ENCODE measurements around the gene GRIN2A. TPM values are rescaled to one million over a fixed set of nuclear protein-coding genes. Genes with fewer than 3 reads are reported as not detected.

The GRIN2A gene
- polyA plus RNA-seq, 4 donors = 0.13 to 0.27 (median 0.19) TPM; not detected in 1

DNA sequence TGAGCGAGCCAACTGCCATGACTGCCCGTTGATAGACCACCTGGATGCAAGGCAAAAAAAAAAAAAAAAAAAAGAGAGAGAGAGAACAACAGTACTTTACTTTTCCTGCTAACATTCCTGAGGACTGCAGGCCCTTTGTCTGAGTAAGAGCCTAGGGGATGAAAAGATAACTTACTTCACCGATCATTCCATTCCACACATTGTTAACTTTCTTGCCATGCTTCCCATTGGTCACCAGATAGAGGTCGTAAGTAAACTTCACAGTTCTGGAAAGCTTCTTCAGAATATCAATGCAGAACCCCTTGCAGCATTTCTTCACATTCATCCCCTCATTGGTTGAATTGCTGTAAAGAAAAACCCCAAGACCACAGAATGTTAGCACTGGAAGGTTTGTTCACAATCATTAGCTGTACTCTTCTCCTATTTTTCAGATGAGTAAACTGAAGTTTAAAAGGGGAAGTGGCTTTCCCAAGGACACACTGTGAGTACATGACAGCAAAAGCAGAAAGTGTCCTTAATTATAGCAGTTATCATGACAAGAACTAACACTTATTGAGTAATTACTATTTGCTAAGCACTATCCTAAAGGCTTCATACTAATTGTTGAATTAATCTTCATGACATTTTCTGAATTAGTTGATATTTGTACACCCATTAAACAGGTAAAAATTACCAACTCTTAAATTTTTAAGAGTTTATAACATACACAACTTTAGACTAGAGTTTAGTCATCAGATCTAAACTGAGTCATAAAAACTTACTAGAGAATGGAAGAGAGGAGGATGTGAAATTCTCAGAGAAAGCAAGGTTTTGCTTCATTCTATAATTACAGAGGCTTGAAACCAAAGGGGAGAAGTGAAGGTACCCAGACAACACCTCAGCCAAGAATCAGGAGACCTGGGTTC lies 341.2 kb downstream of the GRIN2A start:
- DNase-seq (no peak), FAIRE-seq (no peak)
- Histone ChIP-seq H3K9me3 (ENCODE audit: control insufficient read depth in 2 of 2, insufficient read depth in 1 of 2, low read depth in 1 of 2, low read length in 1 of 2) (no peaks in the 10 kb centered on the region), H3K27me3 (ENCODE audit: control insufficient read depth in 3 of 3, insufficient read depth in 3 of 3, low read length in 3 of 3) (no peaks in the 10 kb centered on the region), H3K4me3 (ENCODE audit: low read depth in 1 of 3, low read length in 3 of 3) (no peak overlapping the region), H3K4me1 (ENCODE audit: control insufficient read depth in 3 of 3, insufficient read depth in 2 of 3, low read depth in 1 of 3, low read length in 2 of 3) (no peaks in the 10 kb centered on the region), H3K36me3 (ENCODE audit: control insufficient read depth in 3 of 3, insufficient read depth in 2 of 3, low read depth in 1 of 3, low read length in 3 of 3) (no peaks in the 10 kb centered on the region), H3K27ac (ENCODE audit: low read depth in 1 of 3, low read length in 2 of 3) (no peak overlapping the region)
- WGBS, 3 donors = 65 to 74% (median 74%) methylated on average over 4 of the region's 4 CpGs

DNA sequence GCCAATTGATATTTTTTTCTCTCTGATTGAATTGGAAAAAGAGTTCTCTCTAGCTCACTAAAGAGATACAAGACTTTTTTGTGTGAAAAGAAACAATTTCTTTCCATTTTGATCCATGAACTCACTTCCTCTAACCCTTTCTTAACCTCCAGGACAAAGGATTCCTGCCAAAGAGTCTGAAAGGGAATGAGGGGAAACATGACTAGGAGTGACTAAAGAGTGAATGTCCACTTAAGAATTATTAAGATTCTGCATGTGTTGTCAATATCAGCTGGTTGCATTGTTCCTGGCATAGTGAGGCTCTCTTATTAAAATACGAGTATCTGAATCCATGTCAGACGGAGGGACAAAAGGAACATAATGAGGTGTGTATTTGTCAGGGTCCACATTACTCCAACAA lies 344.7 kb downstream of the GRIN2A start:
- Histone ChIP-seq H3K4me3 (ENCODE audit: low read depth in 1 of 3, low read length in 3 of 3) (no peak overlapping the region), H3K4me1 (ENCODE audit: control insufficient read depth in 3 of 3, insufficient read depth in 2 of 3, low read depth in 1 of 3, low read length in 2 of 3) (no peaks in the 10 kb centered on the region), H3K27ac (ENCODE audit: low read depth in 1 of 3, low read length in 2 of 3) (no peak overlapping the region), H3K36me3 (ENCODE audit: control insufficient read depth in 3 of 3, insufficient read depth in 2 of 3, low read depth in 1 of 3, low read length in 3 of 3) (no peaks in the 10 kb centered on the region), H3K9me3 (ENCODE audit: control insufficient read depth in 2 of 2, insufficient read depth in 1 of 2, low read depth in 1 of 2, low read length in 1 of 2) (no peaks in the 10 kb centered on the region), H3K27me3 (ENCODE audit: control insufficient read depth in 3 of 3, insufficient read depth in 3 of 3, low read length in 3 of 3) (no peaks in the 10 kb centered on the region)
- DNase-seq (no peak), FAIRE-seq (no peak)
- WGBS, 3 donors = 88 to 90% (median 89%) methylated on average over 2 of the region's 2 CpGs

DNA sequence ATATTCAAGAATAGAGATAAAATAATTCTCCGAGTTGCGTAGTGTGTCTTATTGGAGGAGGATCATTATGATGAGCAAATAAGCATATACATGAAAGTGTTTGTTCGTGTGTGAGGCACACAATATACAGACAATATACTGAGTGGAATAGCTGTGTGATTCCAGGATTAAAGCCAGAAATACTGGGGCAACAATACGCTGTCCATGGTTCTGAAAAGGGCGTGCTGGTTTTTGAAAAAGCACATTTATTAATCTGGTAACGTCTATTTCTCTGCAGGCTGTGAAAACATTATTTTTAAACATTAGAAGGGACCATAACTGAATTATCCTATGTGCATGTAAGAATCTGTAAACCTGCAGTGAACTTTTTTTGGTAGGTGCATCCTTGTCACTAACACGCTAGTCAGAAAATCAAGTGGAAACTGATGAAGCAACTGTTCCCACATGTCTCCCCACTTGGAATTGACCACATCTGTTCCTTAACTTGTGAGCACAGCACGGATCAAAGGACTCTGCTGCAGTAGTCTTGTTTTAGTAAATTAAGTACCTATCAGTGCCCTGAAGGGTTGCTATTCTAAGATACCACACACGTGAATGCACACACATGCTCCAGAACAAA lies 346.0 kb downstream of the GRIN2A start:
- no peak overlapping the region for H3K4me3 ChIP-seq (ENCODE audit: low read depth in 1 of 3, low read length in 3 of 3)
- WGBS, 3 donors = 42 to 53% (median 49%) methylated on average over 9 of the region's 9 CpGs
- no peaks in the 10 kb centered on the region for H3K4me1 ChIP-seq (ENCODE audit: control insufficient read depth in 3 of 3, insufficient read depth in 2 of 3, low read depth in 1 of 3, low read length in 2 of 3)
- H3K36me3 ChIP-seq (ENCODE audit: control insufficient read depth in 3 of 3, insufficient read depth in 2 of 3, low read depth in 1 of 3, low read length in 3 of 3) = no peaks in the 10 kb centered on the region
- H3K27me3 ChIP-seq (ENCODE audit: control insufficient read depth in 3 of 3, insufficient read depth in 3 of 3, low read length in 3 of 3) = no peaks in the 10 kb centered on the region
- FAIRE-seq (no peak), DNase-seq (peak; percentile 8 to 36)
- no peaks in the 10 kb centered on the region for H3K9me3 ChIP-seq (ENCODE audit: control insufficient read depth in 2 of 2, insufficient read depth in 1 of 2, low read depth in 1 of 2, low read length in 1 of 2)
- no peak overlapping the region for H3K27ac ChIP-seq (ENCODE audit: low read depth in 1 of 3, low read length in 2 of 3)

DNA sequence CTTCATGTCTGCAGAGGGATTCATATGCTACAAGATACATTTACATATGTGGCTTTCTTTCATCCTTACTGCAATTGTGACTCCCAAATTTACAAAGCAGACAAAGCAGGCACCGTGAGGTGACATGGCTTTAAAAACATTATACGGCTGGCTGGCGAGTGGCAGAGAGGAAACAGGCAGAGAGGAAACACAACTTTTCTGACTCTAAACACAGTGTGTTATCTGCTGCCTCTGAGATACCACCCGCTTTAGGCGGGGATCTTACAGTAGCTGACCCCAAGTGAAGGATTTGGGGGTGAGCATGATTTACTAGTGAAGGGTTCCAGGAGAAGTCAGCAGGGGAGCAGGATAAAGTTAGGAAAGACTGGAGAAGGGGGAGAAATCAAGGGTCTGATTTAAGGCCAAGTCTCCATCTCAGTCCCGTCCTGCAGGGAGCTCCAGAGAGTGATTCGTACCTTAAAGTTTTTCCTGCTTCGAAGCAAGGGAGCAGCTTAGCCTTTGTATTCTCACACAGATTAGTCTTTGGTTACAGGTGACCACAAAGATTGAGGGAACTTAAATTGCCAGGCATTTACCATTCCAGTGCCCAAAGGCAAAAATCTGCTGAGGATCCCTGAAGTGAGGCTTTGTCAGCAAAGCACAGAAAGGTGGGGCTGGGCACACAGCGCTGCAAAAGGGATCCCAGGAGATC lies 355.0 kb downstream of the GRIN2A start:
- FAIRE-seq = no peak
- no peak overlapping the region for H3K27ac ChIP-seq (ENCODE audit: low read depth in 1 of 3, low read length in 2 of 3)
- no peaks in the 10 kb centered on the region for H3K9me3 ChIP-seq (ENCODE audit: control insufficient read depth in 2 of 2, insufficient read depth in 1 of 2, low read depth in 1 of 2, low read length in 1 of 2)
- no peaks in the 10 kb centered on the region for H3K27me3 ChIP-seq (ENCODE audit: control insufficient read depth in 3 of 3, insufficient read depth in 3 of 3, low read length in 3 of 3)
- H3K4me1 ChIP-seq (ENCODE audit: control insufficient read depth in 3 of 3, insufficient read depth in 2 of 3, low read depth in 1 of 3, low read length in 2 of 3) = no peaks in the 10 kb centered on the region
- no peak overlapping the region for H3K4me3 ChIP-seq (ENCODE audit: low read depth in 1 of 3, low read length in 3 of 3)
- WGBS, 3 donors = 44 to 60% (median 58%) methylated on average over 9 of the region's 9 CpGs
- no peaks in the 10 kb centered on the region for H3K36me3 ChIP-seq (ENCODE audit: control insufficient read depth in 3 of 3, insufficient read depth in 2 of 3, low read depth in 1 of 3, low read length in 3 of 3)
- no peak for DNase-seq

DNA sequence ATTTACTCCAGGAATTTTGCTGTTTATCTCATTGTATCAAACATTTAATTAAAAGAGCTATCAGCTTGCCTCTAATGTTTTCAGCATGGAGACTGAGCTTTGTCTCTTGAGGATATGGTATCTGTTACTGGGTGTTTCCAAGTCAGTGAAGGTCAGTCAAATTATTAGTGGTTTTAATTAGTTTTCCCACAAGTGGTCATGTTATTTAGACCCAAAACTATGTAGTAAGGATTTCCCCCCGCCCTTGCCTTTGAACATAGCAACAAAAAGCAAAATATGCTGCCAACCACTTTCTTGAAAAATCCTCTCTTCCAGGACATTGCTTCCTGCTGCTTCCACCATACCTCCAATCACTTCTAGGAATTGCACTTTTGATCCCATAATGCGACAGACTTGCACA lies 355.6 kb downstream of the GRIN2A start:
- no peak overlapping the region for H3K27ac ChIP-seq (ENCODE audit: low read depth in 1 of 3, low read length in 2 of 3)
- WGBS, 3 donors = 45 to 67% (median 52%) methylated on average over 2 of the region's 2 CpGs
- DNase-seq (no peak), FAIRE-seq (no peak)
- no peaks in the 10 kb centered on the region for H3K36me3 ChIP-seq (ENCODE audit: control insufficient read depth in 3 of 3, insufficient read depth in 2 of 3, low read depth in 1 of 3, low read length in 3 of 3)
- no peaks in the 10 kb centered on the region for H3K27me3 ChIP-seq (ENCODE audit: control insufficient read depth in 3 of 3, insufficient read depth in 3 of 3, low read length in 3 of 3)
- no peaks in the 10 kb centered on the region for H3K9me3 ChIP-seq (ENCODE audit: control insufficient read depth in 2 of 2, insufficient read depth in 1 of 2, low read depth in 1 of 2, low read length in 1 of 2)
- H3K4me1 ChIP-seq (ENCODE audit: control insufficient read depth in 3 of 3, insufficient read depth in 2 of 3, low read depth in 1 of 3, low read length in 2 of 3) = no peaks in the 10 kb centered on the region
- H3K4me3 ChIP-seq (ENCODE audit: low read depth in 1 of 3, low read length in 3 of 3) = no peak overlapping the region

DNA sequence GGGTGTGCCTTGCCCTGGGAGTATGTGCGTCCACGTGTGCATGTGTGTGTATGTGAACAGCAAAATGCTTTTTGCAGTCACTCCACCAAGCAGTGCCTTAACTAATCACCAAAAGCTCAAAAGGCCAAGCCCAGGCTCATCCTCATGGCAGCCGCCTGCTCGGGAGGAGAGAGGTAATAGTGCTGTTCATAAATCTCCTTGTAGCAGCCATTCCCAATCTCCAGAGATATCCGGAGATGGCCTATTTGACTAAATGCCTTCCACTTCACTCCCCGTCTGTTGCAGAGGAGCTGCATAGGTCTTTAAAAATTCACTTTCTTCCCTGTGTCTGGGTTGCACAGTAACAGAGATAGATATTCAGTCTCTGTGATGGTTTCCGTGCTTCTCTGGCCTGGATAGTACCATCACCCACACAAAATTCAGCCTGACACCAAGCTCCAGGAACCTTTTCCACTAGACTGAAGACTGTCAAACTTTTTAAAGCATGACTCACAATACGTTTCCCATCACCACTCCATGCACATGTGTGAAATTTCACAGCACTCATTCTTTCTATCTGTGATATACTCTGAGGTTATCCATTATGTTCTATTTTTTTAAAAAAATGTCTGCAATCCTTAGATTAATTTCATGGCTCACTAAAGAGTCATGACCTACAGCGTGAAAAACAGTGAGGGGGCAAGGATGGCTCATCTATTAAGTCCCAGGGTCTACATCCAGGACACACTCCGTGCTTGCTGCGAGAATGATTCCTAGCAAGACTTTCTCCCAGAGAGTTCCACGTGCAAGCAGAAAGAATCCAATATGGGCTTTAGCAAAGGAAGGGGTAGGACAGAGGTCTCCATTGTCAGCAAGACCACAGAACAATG lies 357.8 kb downstream of the GRIN2A start:
- H3K27me3 ChIP-seq (ENCODE audit: control insufficient read depth in 3 of 3, insufficient read depth in 3 of 3, low read length in 3 of 3) = no peaks in the 10 kb centered on the region
- DNase-seq (no peak), FAIRE-seq (no peak)
- H3K27ac ChIP-seq (ENCODE audit: low read depth in 1 of 3, low read length in 2 of 3) = no peak overlapping the region
- no peak overlapping the region for H3K4me3 ChIP-seq (ENCODE audit: low read depth in 1 of 3, low read length in 3 of 3)
- H3K4me1 ChIP-seq (ENCODE audit: control insufficient read depth in 3 of 3, insufficient read depth in 2 of 3, low read depth in 1 of 3, low read length in 2 of 3) = no peaks in the 10 kb centered on the region
- no peaks in the 10 kb centered on the region for H3K9me3 ChIP-seq (ENCODE audit: control insufficient read depth in 2 of 2, insufficient read depth in 1 of 2, low read depth in 1 of 2, low read length in 1 of 2)
- no peaks in the 10 kb centered on the region for H3K36me3 ChIP-seq (ENCODE audit: control insufficient read depth in 3 of 3, insufficient read depth in 2 of 3, low read depth in 1 of 3, low read length in 3 of 3)
- WGBS, 3 donors = 72 to 76% (median 75%) methylated on average over 12 of the region's 12 CpGs

DNA sequence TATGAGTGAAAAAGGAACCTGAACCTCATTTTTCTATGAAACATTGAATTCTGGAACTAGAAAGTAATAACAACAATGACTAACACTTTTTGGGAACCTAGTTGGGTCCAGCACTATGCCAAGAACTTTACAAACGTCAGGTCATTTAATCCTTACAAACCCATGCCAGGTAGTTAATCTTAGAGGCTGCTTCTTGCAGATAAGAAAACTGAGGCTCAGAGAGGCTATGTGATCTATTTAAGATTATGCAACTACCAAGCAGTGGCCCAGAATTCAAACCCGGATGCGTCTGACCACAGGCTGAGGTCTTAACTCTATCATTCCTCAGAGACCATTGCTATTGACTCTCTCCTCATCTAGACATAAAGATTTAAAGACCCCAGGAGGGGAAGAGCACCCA lies 358.7 kb downstream of the GRIN2A start:
- Histone ChIP-seq H3K27me3 (ENCODE audit: control insufficient read depth in 3 of 3, insufficient read depth in 3 of 3, low read length in 3 of 3) (no peaks in the 10 kb centered on the region), H3K9me3 (ENCODE audit: control insufficient read depth in 2 of 2, insufficient read depth in 1 of 2, low read depth in 1 of 2, low read length in 1 of 2) (no peaks in the 10 kb centered on the region), H3K36me3 (ENCODE audit: control insufficient read depth in 3 of 3, insufficient read depth in 2 of 3, low read depth in 1 of 3, low read length in 3 of 3) (no peaks in the 10 kb centered on the region), H3K4me1 (ENCODE audit: control insufficient read depth in 3 of 3, insufficient read depth in 2 of 3, low read depth in 1 of 3, low read length in 2 of 3) (no peaks in the 10 kb centered on the region), H3K4me3 (ENCODE audit: low read depth in 1 of 3, low read length in 3 of 3) (no peak overlapping the region), H3K27ac (ENCODE audit: low read depth in 1 of 3, low read length in 2 of 3) (no peak overlapping the region)
- WGBS, 3 donors = 73 to 76% (median 75%) methylated on average over 3 of the region's 3 CpGs
- FAIRE-seq (no peak), DNase-seq (no peak)

DNA sequence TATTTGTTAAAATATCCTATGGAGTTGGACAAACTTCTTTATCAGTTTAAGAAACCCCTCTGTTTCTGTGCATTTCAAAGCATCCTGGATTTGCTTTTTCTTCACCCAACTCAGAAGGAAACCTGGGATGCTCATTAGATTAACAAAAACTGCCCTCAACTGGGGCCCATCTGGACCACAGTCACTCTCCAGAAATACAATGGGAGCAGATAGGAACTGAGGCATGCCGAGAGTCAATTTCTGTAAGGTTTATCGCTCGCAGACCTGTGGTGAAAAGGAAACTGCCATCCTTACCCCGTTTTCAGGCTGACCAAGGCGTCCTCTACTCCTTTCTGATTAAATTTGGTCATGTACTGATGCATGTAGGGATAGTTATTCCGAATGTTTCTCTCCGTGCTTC lies 360.3 kb downstream of the GRIN2A start:
- DNase-seq (no peak), FAIRE-seq (no peak)
- Histone ChIP-seq H3K4me1 (ENCODE audit: control insufficient read depth in 3 of 3, insufficient read depth in 2 of 3, low read depth in 1 of 3, low read length in 2 of 3) (no peaks in the 10 kb centered on the region), H3K9me3 (ENCODE audit: control insufficient read depth in 2 of 2, insufficient read depth in 1 of 2, low read depth in 1 of 2, low read length in 1 of 2) (no peaks in the 10 kb centered on the region), H3K27ac (ENCODE audit: low read depth in 1 of 3, low read length in 2 of 3) (no peak overlapping the region), H3K36me3 (ENCODE audit: control insufficient read depth in 3 of 3, insufficient read depth in 2 of 3, low read depth in 1 of 3, low read length in 3 of 3) (no peaks in the 10 kb centered on the region), H3K27me3 (ENCODE audit: control insufficient read depth in 3 of 3, insufficient read depth in 3 of 3, low read length in 3 of 3) (no peaks in the 10 kb centered on the region), H3K4me3 (ENCODE audit: low read depth in 1 of 3, low read length in 3 of 3) (no peak overlapping the region)
- WGBS, 3 donors = 66 to 70% (median 67%) methylated on average over 7 of the region's 7 CpGs
